ENCODE measurements around the gene ALDH2.
"Not testable (repeated sequence)": the region's sequence is repeated elsewhere in the genome, so short reads cannot be mapped to it uniquely, and the experiment has no call there.

ALDH2 gene

DNA sequence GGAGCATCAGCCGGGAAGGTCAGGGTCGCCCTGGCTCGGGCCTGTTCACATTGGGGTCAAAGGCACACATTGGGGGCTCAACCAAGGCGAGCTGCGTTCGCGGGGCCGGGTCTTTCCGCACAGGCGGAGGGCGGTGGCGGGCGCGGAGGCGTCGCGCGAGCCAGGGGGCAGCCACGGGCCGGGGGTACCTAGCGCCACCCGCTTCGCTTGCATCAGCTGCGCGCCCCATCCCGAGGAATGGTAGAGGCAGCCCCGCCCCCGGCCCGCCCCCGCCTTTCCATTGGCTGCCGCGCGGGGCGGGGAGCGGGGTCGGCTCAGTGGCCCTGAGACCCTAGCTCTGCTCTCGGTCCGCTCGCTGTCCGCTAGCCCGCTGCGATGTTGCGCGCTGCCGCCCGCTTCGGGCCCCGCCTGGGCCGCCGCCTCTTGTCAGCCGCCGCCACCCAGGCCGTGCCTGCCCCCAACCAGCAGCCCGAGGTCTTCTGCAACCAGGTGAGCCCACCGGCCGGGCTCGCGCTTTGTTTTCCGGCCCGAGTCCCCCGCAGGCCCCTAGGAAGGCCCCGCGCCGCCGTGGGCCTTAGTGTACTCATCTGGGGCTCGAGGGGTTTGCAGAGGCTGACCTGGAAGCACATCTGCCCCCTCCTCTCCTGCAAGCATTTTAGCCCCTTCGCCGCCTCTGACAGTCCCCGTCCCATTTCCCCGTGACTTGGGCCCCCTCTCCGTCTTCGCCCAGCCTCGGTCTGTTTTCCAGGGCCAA, at the start of gene ALDH2:
TSS of gene ALDH2 (plus strand) at position 326 of the 754 bp plus-strand sequence. CDS start at position 376, 50 bp downstream.
- no peaks in the 10 kb centered on the region for H3K9me3 ChIP-seq (ENCODE audit: low read depth, low read length)
- peak within 1 kb of the TSS; percentile 88 for H3K4me3 ChIP-seq
- H3K27ac ChIP-seq: no peak within 1 kb of the TSS
- no peak for DNase-seq (ENCODE audit: low read depth, low spot score)
- no peaks in the 10 kb centered on the region for H3K36me3 ChIP-seq (ENCODE audit: insufficient read depth, low read length)
- H3K9ac ChIP-seq (ENCODE audit: insufficient read length): peak within 1 kb of the TSS; percentile 72
- TF ChIP-seq EZH2 (IDR thresholded peaks at IDR 0.05): no peak
- 0 out of 2 replicates have a peak, but pooled peaks have one; percentile 28 for TF ChIP-seq POLR2AphosphoS5 (IDR thresholded peaks at IDR 0.05; ENCODE audit: borderline replicate concordance, low read depth, low read length)

DNA sequence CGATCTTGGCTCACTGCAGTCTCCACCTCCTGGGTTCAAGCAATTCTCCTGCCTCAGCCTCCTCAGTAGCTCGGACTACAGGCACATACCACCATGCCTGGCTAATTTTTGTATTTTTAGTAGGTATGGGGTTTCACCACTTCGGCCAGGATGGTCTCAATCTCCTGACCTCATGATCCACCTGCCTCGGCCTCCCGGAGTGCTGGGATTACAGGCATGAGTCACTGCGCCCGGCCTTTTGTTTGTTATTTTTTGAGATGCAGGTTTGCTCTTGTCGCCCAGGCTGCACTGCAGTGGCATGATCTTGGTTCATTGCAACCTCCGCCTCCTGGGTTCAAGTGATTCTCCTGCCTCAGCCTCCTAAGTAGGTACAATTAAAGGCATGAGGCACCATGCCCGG, 47.4 kb upstream of the ALDH2 start:
- H3K9me3 ChIP-seq (ENCODE audit: low read depth, low read length); DNase-seq (ENCODE audit: low read depth, low spot score); H3K9ac ChIP-seq (ENCODE audit: insufficient read length); H3K4me3 ChIP-seq; H3K27ac ChIP-seq: not testable (repeated sequence)
- peaks cover 13% of the 10 kb centered on the region for H3K36me3 ChIP-seq (ENCODE audit: insufficient read depth, low read length)

DNA sequence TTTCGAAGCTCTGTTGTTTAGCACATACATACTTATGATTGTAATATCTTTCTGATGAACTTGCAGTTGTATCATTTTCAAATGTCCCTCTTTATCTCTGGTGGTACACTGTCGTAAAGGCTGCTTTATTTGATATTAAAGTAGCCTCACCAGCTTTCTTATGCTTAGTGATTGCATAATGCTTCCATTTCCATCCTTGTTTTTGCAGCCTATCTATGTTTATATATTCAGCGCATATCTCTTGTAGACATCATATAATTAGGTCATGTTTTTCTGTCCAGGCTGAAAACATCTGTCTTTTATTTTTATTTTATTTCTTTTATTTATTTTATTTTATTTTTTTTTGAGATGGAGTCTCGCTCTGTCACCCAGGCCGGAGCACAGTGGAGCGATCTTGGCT, 46.3 kb upstream of the ALDH2 start:
- H3K36me3 ChIP-seq (ENCODE audit: insufficient read depth, low read length): peaks cover 13% of the 10 kb centered on the region
- 0 out of 2 replicates have a peak overlapping the region, but pooled peaks have one; percentile 13 for H3K27ac ChIP-seq
- TF ChIP-seq POLR2AphosphoS5 (IDR thresholded peaks at IDR 0.05; ENCODE audit: borderline replicate concordance, low read depth, low read length) (no peak), FOXP2 (optimal IDR thresholded peaks at IDR 0.05; ENCODE audit: control extremely low read depth, extremely low read length, insufficient read depth) (no peak), EZH2 (IDR thresholded peaks at IDR 0.05) (no peak)
- no peak overlapping the region for H3K4me3 ChIP-seq
- no peak overlapping the region for H3K9ac ChIP-seq (ENCODE audit: insufficient read length)
- no peak for DNase-seq (ENCODE audit: low read depth, low spot score)
- H3K9me3 ChIP-seq (ENCODE audit: low read depth, low read length): no peaks in the 10 kb centered on the region

DNA sequence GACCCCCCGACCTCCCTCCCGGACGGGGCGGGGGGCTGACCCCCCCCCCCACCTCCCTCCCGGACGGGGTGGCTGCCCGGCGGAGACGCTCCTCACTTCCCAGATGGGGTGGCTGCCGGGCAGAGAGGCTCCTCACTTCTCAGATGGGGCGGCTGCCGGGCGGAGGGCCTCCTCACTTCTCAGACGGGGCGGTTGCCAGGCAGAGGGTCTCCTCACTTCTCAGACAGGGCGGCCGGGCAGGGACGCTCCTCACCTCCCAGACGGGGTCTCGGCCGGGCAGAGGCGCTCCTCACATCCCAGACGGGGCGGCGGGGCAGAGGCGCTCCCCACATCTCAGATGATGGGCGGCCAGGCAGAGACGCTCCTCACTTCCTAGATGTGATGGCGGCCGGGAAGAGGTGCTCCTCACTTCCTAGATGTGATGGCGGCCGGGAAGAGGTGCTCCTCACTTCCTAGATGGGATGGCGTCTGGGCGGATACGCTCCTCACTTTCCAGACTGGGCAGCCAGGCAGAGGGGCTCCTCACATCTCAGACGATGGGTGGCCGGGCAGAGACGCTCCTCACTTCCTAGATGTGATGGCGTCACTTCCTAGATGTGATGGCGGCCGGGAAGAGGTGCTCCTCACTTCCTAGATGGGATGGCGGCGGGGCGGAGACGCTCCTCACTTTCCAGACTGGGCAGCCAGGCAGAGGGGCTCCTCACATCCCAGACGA, 42.9 kb upstream of the ALDH2 start:
- H3K9me3 ChIP-seq (ENCODE audit: low read depth, low read length); H3K4me3 ChIP-seq; H3K9ac ChIP-seq (ENCODE audit: insufficient read length); DNase-seq (ENCODE audit: low read depth, low spot score); H3K27ac ChIP-seq; H3K36me3 ChIP-seq (ENCODE audit: insufficient read depth, low read length): not testable (repeated sequence)

DNA sequence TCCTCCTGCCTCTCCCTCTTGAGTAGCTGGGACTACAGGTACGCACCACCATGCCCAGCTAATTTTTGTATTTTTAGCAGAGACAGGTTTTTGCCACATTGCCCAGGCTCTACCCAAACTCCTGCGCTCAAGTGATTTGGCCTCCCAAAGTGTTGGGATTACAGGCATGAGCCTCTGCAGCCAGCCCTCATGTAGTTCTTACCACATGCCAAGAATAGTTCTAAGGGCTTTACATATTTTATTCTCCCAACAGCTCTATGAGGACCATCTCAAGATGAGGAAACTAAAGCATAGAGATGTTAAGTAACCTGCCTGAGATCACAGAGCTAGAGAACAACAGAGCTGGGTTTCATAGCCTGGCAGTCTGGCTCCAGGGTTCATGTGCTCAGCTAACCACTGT, 37.9 kb upstream of the ALDH2 start:
- Histone ChIP-seq H3K27ac (no peak overlapping the region), H3K4me3 (no peak overlapping the region), H3K36me3 (ENCODE audit: insufficient read depth, low read length) (no peaks in the 10 kb centered on the region), H3K9me3 (ENCODE audit: low read depth, low read length) (no peaks in the 10 kb centered on the region), H3K9ac (ENCODE audit: insufficient read length) (no peak overlapping the region)
- no peak for DNase-seq (ENCODE audit: low read depth, low spot score)
- no peak for TF ChIP-seq EZH2 (IDR thresholded peaks at IDR 0.05)
- no peak for TF ChIP-seq FOXP2 (optimal IDR thresholded peaks at IDR 0.05; ENCODE audit: control extremely low read depth, extremely low read length, insufficient read depth)
- TF ChIP-seq POLR2AphosphoS5 (IDR thresholded peaks at IDR 0.05; ENCODE audit: borderline replicate concordance, low read depth, low read length): no peak

DNA sequence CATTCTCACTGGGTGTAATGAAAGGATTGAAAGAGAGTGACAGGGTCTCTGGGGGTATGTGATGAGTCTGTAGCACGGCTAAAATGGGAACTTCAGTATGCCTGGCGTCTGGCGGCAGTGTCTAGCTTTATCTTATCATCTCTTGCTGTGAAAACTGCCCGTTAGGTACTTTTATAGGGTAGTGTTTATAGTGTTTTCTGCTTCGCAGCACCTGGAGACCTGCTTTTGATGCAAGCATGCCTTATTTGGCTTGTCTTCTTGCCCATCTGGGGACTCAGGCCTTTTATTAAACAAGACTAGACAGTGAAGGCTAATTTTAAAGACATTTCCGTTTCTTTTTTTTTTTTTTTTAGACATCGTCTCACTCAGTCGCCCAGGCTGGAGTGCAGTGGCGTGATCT, 36.3 kb upstream of the ALDH2 start:
- no peaks in the 10 kb centered on the region for H3K9me3 ChIP-seq (ENCODE audit: low read depth, low read length)
- H3K4me3 ChIP-seq: no peak overlapping the region
- TF ChIP-seq POLR2AphosphoS5 (IDR thresholded peaks at IDR 0.05; ENCODE audit: borderline replicate concordance, low read depth, low read length): no peak
- no peak for TF ChIP-seq EZH2 (IDR thresholded peaks at IDR 0.05)
- no peak for TF ChIP-seq FOXP2 (optimal IDR thresholded peaks at IDR 0.05; ENCODE audit: control extremely low read depth, extremely low read length, insufficient read depth)
- H3K36me3 ChIP-seq (ENCODE audit: insufficient read depth, low read length): no peaks in the 10 kb centered on the region
- no peak overlapping the region for H3K27ac ChIP-seq
- no peak overlapping the region for H3K9ac ChIP-seq (ENCODE audit: insufficient read length)
- no peak for DNase-seq (ENCODE audit: low read depth, low spot score)

DNA sequence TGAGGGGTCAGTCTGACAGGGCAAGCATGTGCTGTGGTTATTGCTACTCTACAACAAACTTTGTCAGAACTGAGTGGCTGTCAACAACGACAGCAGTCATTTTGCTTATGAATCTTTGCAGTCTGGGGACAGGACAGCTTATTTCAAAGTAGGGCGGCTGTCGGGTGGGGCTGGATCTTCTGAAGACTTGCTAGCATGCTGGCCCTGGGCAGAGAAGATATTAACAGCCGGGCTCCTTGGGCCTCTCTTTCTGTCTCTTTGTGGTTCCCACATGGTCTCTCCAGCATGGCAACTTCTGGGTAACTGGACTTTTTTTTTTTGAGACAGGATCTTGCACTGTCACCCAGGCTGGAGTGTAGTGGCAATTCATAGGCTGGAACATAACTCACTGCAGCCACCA, 33.9 kb upstream of the ALDH2 start:
- Histone ChIP-seq H3K36me3 (ENCODE audit: insufficient read depth, low read length) (peaks cover 5% of the 10 kb centered on the region; the same call in 1 of the 2 replicates), H3K9ac (ENCODE audit: insufficient read length) (no peak overlapping the region), H3K27ac (no peak overlapping the region), H3K9me3 (ENCODE audit: low read depth, low read length) (no peaks in the 10 kb centered on the region), H3K4me3 (no peak overlapping the region)
- no peak for TF ChIP-seq EZH2 (IDR thresholded peaks at IDR 0.05)
- no peak for TF ChIP-seq POLR2AphosphoS5 (IDR thresholded peaks at IDR 0.05; ENCODE audit: borderline replicate concordance, low read depth, low read length)
- TF ChIP-seq FOXP2 (optimal IDR thresholded peaks at IDR 0.05; ENCODE audit: control extremely low read depth, extremely low read length, insufficient read depth): no peak
- DNase-seq (ENCODE audit: low read depth, low spot score): no peak

DNA sequence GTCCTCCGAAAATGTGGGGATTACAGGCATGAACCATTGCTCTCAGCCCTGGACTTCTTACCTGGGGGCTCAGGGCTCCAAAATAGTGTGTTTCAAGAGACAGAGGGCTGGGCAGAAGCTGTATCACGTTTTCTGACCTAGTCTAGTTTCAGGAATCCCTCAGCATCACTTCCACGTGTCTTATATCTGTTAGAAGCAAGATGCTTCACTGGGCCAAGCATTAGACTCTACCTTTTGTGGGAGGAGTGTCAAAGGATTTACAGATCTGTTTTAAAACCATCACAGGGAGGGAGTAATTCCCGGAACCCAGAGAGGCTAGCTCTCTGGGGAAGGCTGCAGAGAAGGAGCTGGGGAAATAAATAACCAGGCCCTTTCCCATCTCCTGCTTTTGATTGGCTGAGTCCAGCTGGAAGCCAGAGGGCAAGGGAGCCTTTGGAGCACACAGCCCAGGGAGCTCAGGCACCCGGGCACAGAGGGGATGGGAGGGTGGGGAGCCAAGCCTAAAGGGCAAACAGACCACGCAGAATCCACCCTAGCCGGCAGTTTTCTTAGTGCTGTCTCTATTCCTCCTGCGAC, 33.3 kb upstream of the ALDH2 start:
- TF ChIP-seq EZH2 (IDR thresholded peaks at IDR 0.05) (no peak), POLR2AphosphoS5 (IDR thresholded peaks at IDR 0.05; ENCODE audit: borderline replicate concordance, low read depth, low read length) (no peak), FOXP2 (optimal IDR thresholded peaks at IDR 0.05; ENCODE audit: control extremely low read depth, extremely low read length, insufficient read depth) (no peak)
- Histone ChIP-seq H3K27ac (no peak overlapping the region), H3K9ac (ENCODE audit: insufficient read length) (no peak overlapping the region), H3K4me3 (no peak overlapping the region), H3K9me3 (ENCODE audit: low read depth, low read length) (no peaks in the 10 kb centered on the region), H3K36me3 (ENCODE audit: insufficient read depth, low read length) (peaks cover 5% of the 10 kb centered on the region; the same call in 1 of the 2 replicates)
- DNase-seq (ENCODE audit: low read depth, low spot score): no peak

DNA sequence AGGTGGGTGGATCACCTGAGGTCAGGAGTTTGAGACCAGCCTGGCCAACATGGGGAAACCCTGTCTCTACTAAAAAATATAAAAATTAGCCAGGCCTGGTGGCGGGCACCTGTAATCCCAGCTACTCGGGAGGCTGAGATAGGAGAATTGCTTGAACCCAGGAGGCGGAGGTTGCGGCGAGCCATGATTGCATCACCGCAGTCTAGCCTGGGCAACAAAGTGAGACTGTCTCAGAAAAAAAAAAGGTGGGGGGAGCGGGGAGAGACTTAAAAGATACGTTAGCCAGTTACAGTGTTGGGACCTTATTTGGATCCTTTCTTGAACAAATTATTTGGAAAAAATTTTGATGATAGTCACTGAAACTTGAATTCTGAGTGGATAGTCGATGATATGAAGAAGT, 27.2 kb upstream of the ALDH2 start:
- not testable (repeated sequence) for H3K9me3 ChIP-seq (ENCODE audit: low read depth, low read length); DNase-seq (ENCODE audit: low read depth, low spot score); H3K9ac ChIP-seq (ENCODE audit: insufficient read length); H3K36me3 ChIP-seq (ENCODE audit: insufficient read depth, low read length); H3K4me3 ChIP-seq; H3K27ac ChIP-seq
